Gastroesophageal sphincter (tissue), 3 donors: ENCODE results near the gene PRAMEF9.

ENCODE experiments used
- CTCF ChIP-seq, 4 experiments: fragments of 200-600 bp in 2 of 4; fragments of 450-650 bp in 2 of 4; sonication (generic) in 1 of 4; IDR thresholded peaks; one replicate each; pipeline ENCODE4 v1.5.1; 2017 to 2019; ENCODE audit warnings: antibody characterized with exemption in 4 of 4, mild to moderate bottlenecking in 2 of 4, moderate library complexity in 2 of 4
- EP300 ChIP-seq: sonication (generic); formaldehyde crosslinking; IDR thresholded peaks from one replicate; pipeline ENCODE4 v1.6.1; 2017; ENCODE audit warnings: antibody characterized with exemption, mild to moderate bottlenecking
- POLR2A ChIP-seq, 2 donors: fragments of 450-650 bp; IDR thresholded peaks; one replicate each; pipeline ENCODE4 v1.6.1; 2017; ENCODE audit warnings: antibody characterized with exemption in 2 of 2, mild to moderate bottlenecking in 2 of 2, moderate library complexity in 1 of 2

GRCh38 chr1:13224480-13225060 is 52.9 kb downstream of the PRAMEF9 start:
- TF ChIP-seq CTCF (IDR thresholded peaks at IDR 0.05) (no peak), POLR2A (IDR thresholded peaks at IDR 0.05) (no peak), EP300 (no peak)
